Adrenal gland (tissue), 12 donors: ENCODE measurements around the gene GRIK5. TPM values are rescaled to one million over a fixed set of nuclear protein-coding genes. Genes with fewer than 3 reads are reported as not detected.
"Not testable (repeated sequence)": the region's sequence is repeated elsewhere in the genome, so short reads cannot be mapped to it uniquely, and the experiment has no call there.

Source experiments
- DNase-seq, 7 donors: peaks; one replicate each; pipeline ENCODE4 v3.0.0-alpha.2; 2019 to 2020
- H3K27ac ChIP-seq, 5 donors: fragments of 200-600 bp; sonication (generic) in 4 of 5; 1 replicate in 3 of 5; 2 replicates in 2 of 5; pipeline versions ENCODE4 v1.5.1 to v1.8.0; 2016 to 2020; ENCODE audit warnings: mild to moderate bottlenecking in 1 of 5
- H3K27me3 ChIP-seq: fragments of 200-600 bp; 2 replicates; pipeline ENCODE4 v1.8.0; 2021
- H3K36me3 ChIP-seq, 2 donors: fragments of 200-600 bp; replicated peaks in 1 of 2; 1 replicate in 1 of 2; 2 replicates in 1 of 2; pipeline versions ENCODE4 v1.5.1 to v1.8.0; 2018 to 2022
- H3K4me1 ChIP-seq, 2 donors: fragments of 200-600 bp; replicated peaks in 1 of 2; 1 replicate in 1 of 2; 2 replicates in 1 of 2; pipeline versions ENCODE4 v1.5.1 to v1.8.0; 2018 to 2021
- H3K4me3 ChIP-seq, 4 donors: fragments of 200-600 bp; sonication (generic) in 3 of 4; one replicate each; pipeline ENCODE4 v1.5.1; 2016 to 2018
- H3K9me3 ChIP-seq, 3 donors: fragments of 200-600 bp; sonication (generic) in 1 of 3; replicated peaks in 1 of 3; 1 replicate in 2 of 3; 2 replicates in 1 of 3; pipeline versions ENCODE4 v1.5.1 to v1.8.0; 2016 to 2021
- CTCF ChIP-seq, 6 experiments: fragments of 450-650 bp in 4 of 6; fragments of 200-600 bp in 2 of 6; sonication (generic) in 1 of 6; IDR thresholded peaks; 1 replicate in 5 of 6; 2 replicates in 1 of 6; pipeline versions ENCODE4 v1.5.1 to v1.8.0; 2016 to 2021; ENCODE audit warnings: antibody characterized with exemption in 6 of 6, mild to moderate bottlenecking in 2 of 6, moderate library complexity in 1 of 6
- POLR2A ChIP-seq, 2 donors: fragments of 450-650 bp; IDR thresholded peaks; one replicate each; pipeline ENCODE4 v1.6.1; 2017; ENCODE audit warnings: antibody characterized with exemption in 2 of 2, mild to moderate bottlenecking in 2 of 2, moderate library complexity in 1 of 2
- WGBS, 4 donors: extraction: QIAGEN DNeasy Blood & Tissue Kit in 2 of 4; methylation state at CpG; one replicate each; pipeline versions ENCODE4 v1.1.5 to v1.1.7; 2013 to 2017; 5-methylcytosine and 5-hydroxymethylcytosine counted together
- intact Hi-C, 2 donors: fragments of 100-400 bp; cut with DNase I; formaldehyde crosslinking; loops; one replicate each; pipeline versions ENCODE4 v1.14.1 to v1.15.0; 2022 to 2023
- polyA plus RNA-seq, 3 donors: library from polyadenylated mRNA; stranded (reverse); fragments of 200-250 nt in 2 of 3; fragments of 350-450 nt in 1 of 3; fragmentation: Illumina TruSeq in 1 of 3; extraction: RNeasy Lipid Tissue Mini Kit (QIAGEN cat#74804) in 1 of 3; gene quantifications; one replicate each; pipeline ENCODE4 v1.2.3, GENCODE V29; 2013 to 2014
- total RNA-seq, 9 donors: library from RNA; depleted of rRNA in 4 of 9; stranded (reverse); fragments of >200 nt in 4 of 9; fragments of 120-200 nt in 1 of 9; fragmentation: NEBNext Ultra II Directional in 1 of 9; extraction: Animal tissue kit (Norgen Biotek cat#: 25700) in 1 of 9; gene quantifications; one replicate each; pipeline versions ENCODE4 v1.1.0 to v1.2.4, GENCODE V29; 2013 to 2023
- donor health status: healthy with polysubstance abuse.
- donor health status: Bipolar disorder and iron deficiency.
- donor health status: DM: yes; HTN: yes; CAD: no.
- donor health status: DM: no; HTN: no; CAD: no.
- donor health status: DM: no; HTN: no; CAD: no.
- donor health status: DM: yes; HTN: yes; CAD: no.

GRIK5 gene
- total and polyA plus RNA-seq, 12 donors, result 0.24 to 11.9 (median 2.3) TPM; not detected in 1

- Histone ChIP-seq H3K4me3 (no peak overlapping the region), H3K9me3 (no peaks in the 10 kb centered on the region), H3K27me3 (no peaks in the 10 kb centered on the region), H3K27ac (no peak overlapping the region), H3K4me1 (no peaks in the 10 kb centered on the region), H3K36me3 (no peaks in the 10 kb centered on the region)
- TF ChIP-seq CTCF (IDR thresholded peaks at IDR 0.05) (no peak), POLR2A (IDR thresholded peaks at IDR 0.05) (no peak)
- intact Hi-C loops, result no loop called here
- DNase-seq, result no peak
- WGBS, 4 donors, result 71 to 87% (median 78%) methylated on average over 6 to 10 of the region's 11 CpGs
Measured at GRCh38 chr19:42018503-42019193, 51.4 kb downstream of the GRIK5 start.

GRCh38 chr19:42017040-42017439 lies 53.0 kb downstream of the GRIK5 start:
- Histone ChIP-seq H3K4me1 (no peaks in the 10 kb centered on the region), H3K4me3 (no peak overlapping the region), H3K36me3 (no peaks in the 10 kb centered on the region), H3K9me3 (no peaks in the 10 kb centered on the region), H3K27ac (no peak overlapping the region), H3K27me3 (no peaks in the 10 kb centered on the region)
- no peak for TF ChIP-seq POLR2A (IDR thresholded peaks at IDR 0.05)
- no peak for TF ChIP-seq CTCF (IDR thresholded peaks at IDR 0.05)
- intact Hi-C loops, result no loop called here
- 72 to 78% (median 77%) methylated on average over 8 of the region's 8 CpGs for WGBS, 4 donors
- DNase-seq, result no peak

GRCh38 chr19:42012747-42013146 lies 57.3 kb downstream of the GRIK5 start:
- WGBS, 4 donors, result 88 to 98% (median 95%) methylated on average over 3 of the region's 3 CpGs

GRCh38 chr19:42010245-42011126 lies 59.5 kb downstream of the GRIK5 start:
- TF ChIP-seq POLR2A (IDR thresholded peaks at IDR 0.05), result no peak
- no peak for TF ChIP-seq CTCF (IDR thresholded peaks at IDR 0.05)
- no peaks in the 10 kb centered on the region for H3K36me3 ChIP-seq
- no peak for DNase-seq
- H3K27ac ChIP-seq, result no peak overlapping the region
- H3K27me3 ChIP-seq, result no peaks in the 10 kb centered on the region
- no peaks in the 10 kb centered on the region for H3K4me1 ChIP-seq
- H3K9me3 ChIP-seq, result no peaks in the 10 kb centered on the region
- 62 to 78% (median 66%) methylated on average over 9 to 11 of the region's 11 CpGs for WGBS, 4 donors
- intact Hi-C loops, result no loop called here
- H3K4me3 ChIP-seq, result no peak overlapping the region

More at GRCh38 chr19:42012747-42013146, 57.3 kb downstream of the GRIK5 start:
- intact Hi-C loops, H3K27ac ChIP-seq, H3K36me3 ChIP-seq, H3K9me3 ChIP-seq, H3K27me3 ChIP-seq, H3K4me3 ChIP-seq, DNase-seq, H3K4me1 ChIP-seq: not testable (repeated sequence)
